ENCODE data around the gene PXYLP1. TPM values are rescaled to one million over a fixed set of nuclear protein-coding genes. Genes with fewer than 3 reads are reported as not detected.

Gene PXYLP1
- total and polyA plus RNA-seq, 9 of the 15 experiments (the other 6 are each of a cell fraction or from before 2014, with no cell fraction given), result 0.80 to 2.9 (median 1.3) TPM

- CTCF ChIA-PET (ENCODE audit: low intra/inter-chr PET ratio), result interaction anchor here (0.5 to 1.3 kb wide), 3 partner anchors 65 to 1309 kb away, joined by 3 to 4 read pairs (median 3); no protein-coding TSS in a partner anchor
- Histone ChIP-seq H3K27me3 (ENCODE audit: control insufficient read depth in 2 of 2, insufficient read depth in 2 of 2, low read length in 2 of 2) (peaks cover 14 to 37% of the 10 kb centered on the region in 2 experiments; a peak in 4 of 5 replicates), H3K4me2 (ENCODE audit: insufficient read depth, low read length) (no peak overlapping the region), H3K9ac (ENCODE audit: insufficient read depth in 1 of 2, low read depth in 2 of 2, low read length in 2 of 2) (no peak overlapping the region), H3K36me3 (ENCODE audit: control insufficient read depth, insufficient read depth, low read length) (no peaks in the 10 kb centered on the region), H2AFZ (ENCODE audit: low read depth, low read length) (no peak overlapping the region), H3K9me1 (ENCODE audit: control insufficient read depth, insufficient read depth, low read length) (no peaks in the 10 kb centered on the region), H3K4me3 (no peak overlapping the region), H3K4me1 (replicated peaks in 1 of 2; ENCODE audit: control insufficient read depth in 2 of 2, insufficient read depth in 2 of 2, low read length in 2 of 2) (no peaks in the 10 kb centered on the region), H3K27ac (ENCODE audit: extremely low read depth, low read depth, low read length) (no peak overlapping the region), H3K79me2 (ENCODE audit: control insufficient read depth, insufficient read depth, low read length) (no peaks in the 10 kb centered on the region), H3K9me3 (replicated peaks; ENCODE audit: control insufficient read depth, insufficient read depth, low read depth, low read length) (no peaks in the 10 kb centered on the region), H4K20me1 (replicated peaks; ENCODE audit: control insufficient read depth, insufficient read depth, low read length) (no peaks in the 10 kb centered on the region)
- POLR2A ChIA-PET, result no interaction called here
- FAIRE-seq, result no peak
- 11% methylated on average over 6 of the region's 6 CpGs for WGBS (ENCODE audit: insufficient coverage, low coverage, missing lambda C conversion rate)
- in situ Hi-C loops (cut with MboI) (no loop called here), intact Hi-C loops (cut with micrococcal nuclease) (loop anchor here (1.0 kb wide), 1 partner anchor 22 kb away; no protein-coding TSS in a partner anchor)
- no TSS peak for BruUV-seq (replicated peaks)
- no peak for DNase-seq (ENCODE audit: extremely low read depth in 1 of 4, low spot score in 3 of 4)
- TF ChIP-seq ILK (tag; IDR thresholded peaks at IDR 0.05; ENCODE audit: borderline replicate concordance, low read depth) (no peak), YY1 (IDR thresholded peaks at IDR 0.05; ENCODE audit: borderline replicate concordance in 1 of 3, control insufficient read depth in 1 of 3, extremely low read depth in 1 of 3, insufficient read depth in 3 of 3, insufficient read length in 1 of 3, insufficient replicate concordance in 2 of 3, low read depth in 1 of 3, low read length in 2 of 3) (no peak), SNIP1 (IDR thresholded peaks at IDR 0.05; ENCODE audit: low read depth) (no peak), HMG20B (CRISPR knock-in tag; IDR thresholded peaks at IDR 0.05) (no peak), TAF7 (tag; IDR thresholded peaks at IDR 0.05) (no peak), CREB1 (IDR thresholded peaks at IDR 0.05) (no peak), CREB1 (CRISPR knock-in tag; IDR thresholded peaks at IDR 0.05) (no peak), FOXO4 (CRISPR knock-in tag; IDR thresholded peaks at IDR 0.05) (no peak), ZNF12 (CRISPR knock-in tag; IDR thresholded peaks at IDR 0.05) (no peak), GATA2 (CRISPR knock-in tag; IDR thresholded peaks at IDR 0.05) (no peak)
- no peak for ATAC-seq
Observed at GRCh38 chr3:141256820-141257219, 25.2 kb downstream of the PXYLP1 start.

All from K562 (cell line).